ENCODE data around the gene DCHS2. TPM values are rescaled to one million over a fixed set of nuclear protein-coding genes. Genes with fewer than 3 reads are reported as not detected.

Gene DCHS2
- polyA plus RNA-seq, 3 donors, result not detected

- H3K27ac ChIP-seq (ENCODE audit: low read depth in 1 of 2, low read length in 2 of 2), result no peak overlapping the region
Observed at GRCh38 chr4:154416190-154416547, 75.4 kb downstream of the DCHS2 start.

GRCh38 chr4:154415313-154415712, 76.3 kb downstream of the DCHS2 start:
- Histone ChIP-seq H3K9ac (ENCODE audit: insufficient read depth, low read length, poor library complexity, severe bottlenecking) (no peak overlapping the region), H3K79me2 (ENCODE audit: insufficient read depth, low read length) (no peaks in the 10 kb centered on the region), H4K20me1 (ENCODE audit: insufficient read depth, low read length) (no peaks in the 10 kb centered on the region), H3K36me3 (replicated peaks in 1 of 2; ENCODE audit: control insufficient read depth in 1 of 2, insufficient read depth in 2 of 2, low read length in 2 of 2) (no peaks in the 10 kb centered on the region), H2AFZ (ENCODE audit: insufficient read depth, low read depth, low read length, poor library complexity, severe bottlenecking) (no peak overlapping the region), H3K9me3 (replicated peaks in 1 of 2; ENCODE audit: control insufficient read depth in 1 of 2, insufficient read depth in 1 of 2, low read length in 2 of 2) (no peaks in the 10 kb centered on the region), H3K27ac (ENCODE audit: low read depth in 1 of 2, low read length in 2 of 2) (no peak overlapping the region), H3K27me3 (ENCODE audit: control insufficient read depth in 2 of 2, insufficient read depth in 2 of 2, low read length in 2 of 2) (peaks cover 25 to 28% of the 10 kb centered on the region in 2 donors), H3K4me1 (ENCODE audit: control insufficient read depth in 1 of 2, insufficient read depth in 2 of 2, low read length in 2 of 2) (peaks cover 0 to 5% of the 10 kb centered on the region in 2 donors), H3K4me2 (replicated peaks; ENCODE audit: extremely low read depth, low read length, poor library complexity, severe bottlenecking) (no peak overlapping the region), H3K4me3 (replicated peaks in 1 of 3; ENCODE audit: low read depth in 2 of 3, low read length in 3 of 3) (no peak overlapping the region)
- peaks cover 0 to 3% (median 2%) of the 10 kb centered on the region in 7 donors for H3K9me3 Mint-ChIP-seq
- DNase-seq, result no peak
- no peak for TF ChIP-seq CTCF (IDR thresholded peaks at IDR 0.05)
- WGBS (ENCODE audit: insufficient coverage), result 100% methylated on average over 2 of the region's 4 CpGs
- H3K27ac Mint-ChIP-seq, result no peak overlapping the region
- H3K27me3 Mint-ChIP-seq (ENCODE audit: low read depth in 3 of 3), result peaks cover 33 to 37% (median 34%) of the 10 kb centered on the region in 3 donors
- H3K36me3 Mint-ChIP-seq, result no peaks in the 10 kb centered on the region
- intact Hi-C loops (cut with micrococcal nuclease), result no loop called here
- peak overlapping the region in 1 of 2 donors; percentile 21 for H3K4me3 Mint-ChIP-seq
- peaks cover 11% of the 10 kb centered on the region for H3K4me1 Mint-ChIP-seq

More at GRCh38 chr4:154416190-154416547, 75.4 kb downstream of the DCHS2 start:
- H3K36me3 ChIP-seq (replicated peaks in 1 of 2; ENCODE audit: control insufficient read depth in 1 of 2, insufficient read depth in 2 of 2, low read length in 2 of 2), result no peaks in the 10 kb centered on the region
- WGBS (ENCODE audit: insufficient coverage), result 4% methylated on average over 10 of the region's 10 CpGs
- TF ChIP-seq CTCF (IDR thresholded peaks at IDR 0.05), result no peak
- no peak overlapping the region for H3K9ac ChIP-seq (ENCODE audit: insufficient read depth, low read length, poor library complexity, severe bottlenecking)
- peak overlapping the region in 1 of 3 experiments; percentile 57 for H3K4me3 ChIP-seq (replicated peaks in 1 of 3; ENCODE audit: low read depth in 2 of 3, low read length in 3 of 3)
- peaks cover 25 to 28% of the 10 kb centered on the region in 2 donors for H3K27me3 ChIP-seq (ENCODE audit: control insufficient read depth in 2 of 2, insufficient read depth in 2 of 2, low read length in 2 of 2)
- Mint-ChIP-seq H3K27me3 (ENCODE audit: low read depth in 3 of 3) (peaks cover 33 to 35% (median 34%) of the 10 kb centered on the region in 3 donors), H3K36me3 (no peaks in the 10 kb centered on the region), H3K4me1 (peaks cover 11% of the 10 kb centered on the region), H3K27ac (peak overlapping the region in 2 of 7 donors; percentile 0 to 5), H3K9me3 (peaks cover 0 to 3% (median 0%) of the 10 kb centered on the region in 7 donors), H3K4me3 (peak overlapping the region; percentile 63 to 85)
- no peaks in the 10 kb centered on the region for H3K9me3 ChIP-seq (replicated peaks in 1 of 2; ENCODE audit: control insufficient read depth in 1 of 2, insufficient read depth in 1 of 2, low read length in 2 of 2)
- no peak for DNase-seq
- H2AFZ ChIP-seq (ENCODE audit: insufficient read depth, low read depth, low read length, poor library complexity, severe bottlenecking), result peak overlapping the region; percentile 59
- H3K79me2 ChIP-seq (ENCODE audit: insufficient read depth, low read length), result no peaks in the 10 kb centered on the region
- H3K4me2 ChIP-seq (replicated peaks; ENCODE audit: extremely low read depth, low read length, poor library complexity, severe bottlenecking), result peak overlapping the region; percentile 59
- H4K20me1 ChIP-seq (ENCODE audit: insufficient read depth, low read length), result no peaks in the 10 kb centered on the region
- intact Hi-C loops (cut with micrococcal nuclease), result no loop called here
- peaks cover 0 to 5% of the 10 kb centered on the region in 2 donors for H3K4me1 ChIP-seq (ENCODE audit: control insufficient read depth in 1 of 2, insufficient read depth in 2 of 2, low read length in 2 of 2)

All from CD14-positive monocyte (primary cell).